ENCODE measurements around the gene SHISAL2A. TPM values are rescaled to one million over a fixed set of nuclear protein-coding genes. Genes with fewer than 3 reads are reported as not detected.

The SHISAL2A gene
- total and polyA plus RNA-seq, 2 donors (not counting 3 experiments of a cell fraction or from before 2014, with no cell fraction given): not detected

GRCh38 chr1:52670604-52671003, 37.6 kb downstream of the SHISAL2A start:
- TF ChIP-seq POLR2A (IDR thresholded peaks at IDR 0.05; ENCODE audit: low read depth, low read length) (no peak), JUN (IDR thresholded peaks at IDR 0.05; ENCODE audit: borderline replicate concordance, insufficient read depth, insufficient read length, low read depth) (no peak), FOS (IDR thresholded peaks at IDR 0.05; ENCODE audit: borderline replicate concordance, insufficient read depth, low read length) (no peak), EZH2 (IDR thresholded peaks at IDR 0.05; ENCODE audit: borderline replicate concordance, low read depth, low read length, severe bottlenecking) (no peak), GATA2 (IDR thresholded peaks at IDR 0.05; ENCODE audit: insufficient read depth, insufficient read length, low read depth, low read length) (no peak), MYC (IDR thresholded peaks at IDR 0.05; ENCODE audit: low read depth, low read length) (no peak), POLR2AphosphoS5 (IDR thresholded peaks at IDR 0.05; ENCODE audit: insufficient read depth, low read depth, low read length) (no peak), MAX (IDR thresholded peaks at IDR 0.05; ENCODE audit: insufficient read depth, insufficient read length) (no peak), CTCF (IDR thresholded peaks at IDR 0.05; ENCODE audit: extremely low read depth in 1 of 2, insufficient read depth in 1 of 2, low read depth in 1 of 2, low read length in 2 of 2) (no peak)
- DNase-seq (ENCODE audit: low read depth, low spot score): no peak
- CTCF ChIA-PET: no interaction called here
- Histone ChIP-seq H3K9ac (replicated peaks; ENCODE audit: extremely low read depth, insufficient read depth, low read length) (no peak overlapping the region), H3K9me3 (replicated peaks; ENCODE audit: control insufficient read depth, insufficient read depth, low read length) (no peaks in the 10 kb centered on the region), H3K27ac (ENCODE audit: insufficient read depth, low read depth, low read length) (no peak overlapping the region), H3K27me3 (ENCODE audit: control insufficient read depth in 2 of 2, insufficient read depth in 2 of 2, low read length in 2 of 2) (no peaks in the 10 kb centered on the region), H4K20me1 (replicated peaks; ENCODE audit: control insufficient read depth, extremely low read depth, insufficient read depth, low read length) (no peaks in the 10 kb centered on the region), H3K4me2 (ENCODE audit: insufficient read depth, low read length) (no peak overlapping the region), H3K4me3 (replicated peaks in 1 of 3; ENCODE audit: insufficient read depth in 1 of 3, low read depth in 1 of 3, low read length in 3 of 3) (no peak overlapping the region), H2AFZ (ENCODE audit: low read depth, low read length) (no peak overlapping the region), H3K79me2 (ENCODE audit: control insufficient read depth, insufficient read depth, low read length) (no peaks in the 10 kb centered on the region), H3K9me1 (replicated peaks; ENCODE audit: control insufficient read depth, extremely low read depth, insufficient read depth, low read length) (no peaks in the 10 kb centered on the region), H3K36me3 (ENCODE audit: control insufficient read depth in 2 of 2, extremely low read depth in 1 of 2, insufficient read depth in 2 of 2, low read length in 2 of 2) (no peaks in the 10 kb centered on the region), H3K4me1 (ENCODE audit: control insufficient read depth, extremely low read depth, insufficient read depth, low read length) (peaks cover 11% of the 10 kb centered on the region)
- dilution Hi-C loops (cut with MboI; ENCODE audit: extremely low pct_ligation_motif_present, low sequenced_read_pairs): no loop called here
- POLR2A ChIA-PET: no interaction called here
- intact Hi-C loops (cut with micrococcal nuclease): no loop called here
- BruUV-seq (replicated peaks): no TSS peak
- no peak for FAIRE-seq

All from endothelial cell of umbilical vein (primary cell).